Gastrocnemius medialis (tissue), 4 donors: Measurements from ENCODE around the gene MUC5B. TPM values are rescaled to one million over a fixed set of nuclear protein-coding genes. Genes with fewer than 3 reads are reported as not detected.

Source experiments
- ATAC-seq, 2 donors: fragments of 150-250 bp; one replicate each; pipeline ENCODE4 v1.9.1; 2016
- DNase-seq, 2 donors: peaks; one replicate each; pipeline ENCODE4 v3.0.0-alpha.2; 2019
- H3K27ac ChIP-seq, 4 donors: fragments of 200-600 bp; sonication (generic); 1 replicate in 1 of 4; 2 replicates in 3 of 4; pipeline ENCODE4 v1.5.1; 2016 to 2018; ENCODE audit warnings: mild to moderate bottlenecking in 2 of 4, moderate library complexity in 1 of 4
- H3K27me3 ChIP-seq, 3 donors: fragments of 200-600 bp; sonication (generic) in 2 of 3; 1 replicate in 1 of 3; 2 replicates in 2 of 3; pipeline versions ENCODE4 v1.5.1 to v1.6.0; 2016 to 2019; ENCODE audit warnings: mild to moderate bottlenecking in 1 of 3, moderate library complexity in 1 of 3
- H3K36me3 ChIP-seq, 2 donors: fragments of 200-600 bp; sonication (generic) in 1 of 2; one replicate each; pipeline ENCODE4 v1.5.1; 2017 to 2018
- H3K4me1 ChIP-seq, 2 donors: fragments of 200-600 bp; sonication (generic) in 1 of 2; one replicate each; pipeline ENCODE4 v1.5.1; 2016 to 2017; ENCODE audit warnings: mild to moderate bottlenecking in 2 of 2
- H3K4me3 ChIP-seq, 4 donors: fragments of 200-600 bp; sonication (generic) in 3 of 4; 1 replicate in 1 of 4; 2 replicates in 3 of 4; pipeline ENCODE4 v1.5.1; 2016 to 2019; ENCODE audit warnings: mild to moderate bottlenecking in 2 of 4
- H3K9me3 ChIP-seq, 3 donors: fragments of 200-600 bp; sonication (generic) in 2 of 3; 1 replicate in 1 of 3; 2 replicates in 2 of 3; pipeline ENCODE4 v1.5.1; 2016 to 2019
- CTCF ChIP-seq, 5 experiments: fragments of 450-650 bp in 3 of 5; fragments of 200-600 bp in 2 of 5; sonication (generic) in 2 of 5; IDR thresholded peaks in 4 of 5; conservative IDR thresholded peaks in 1 of 5; 1 replicate in 4 of 5; 2 replicates in 1 of 5; pipeline ENCODE4 v1.5.1; 2016 to 2019; ENCODE audit warnings: antibody characterized with exemption in 5 of 5, mild to moderate bottlenecking in 3 of 5, moderate library complexity in 3 of 5
- POLR2A ChIP-seq, 2 donors: fragments of 450-650 bp; IDR thresholded peaks; one replicate each; pipeline ENCODE4 v1.6.1; 2017; ENCODE audit warnings: antibody characterized with exemption in 2 of 2, mild to moderate bottlenecking in 2 of 2, moderate library complexity in 2 of 2
- in situ Hi-C, 4 donors: fragments of 200-750 bp; cut with MboI; loops; one replicate each; pipeline versions ENCODE4 v1.15.0 to v1.8.0; 2017; ENCODE audit warnings: low sequenced_read_pairs in 4 of 4
- intact Hi-C: fragments of 100-400 bp; cut with DNase I; formaldehyde crosslinking; loops from one replicate; pipeline ENCODE4 v1.15.1; 2023; ENCODE audit warnings: low total_unique reads
- total RNA-seq, 4 donors: library from RNA; depleted of rRNA; stranded (reverse); fragments of >200 nt; gene quantifications; one replicate each; pipeline versions ENCODE4 v1.1.0 to v1.2.3, GENCODE V29; 2016

MUC5B gene
- total RNA-seq, 4 donors from 2014 or later = 0.17 TPM; not detected in 3

GRCh38 chr11:1301220-1302000 is 78.5 kb downstream of the MUC5B start:
- peaks cover 0 to 3% of the 10 kb centered on the region in 2 donors for H3K36me3 ChIP-seq
- ATAC-seq = no peak
- TF ChIP-seq CTCF (IDR thresholded peaks at IDR 0.05 in 4 of 5, conservative IDR thresholded peaks at IDR 0.05 in 1 of 5) (no peak), POLR2A (IDR thresholded peaks at IDR 0.05) (no peak)
- intact Hi-C loops = no loop called here
- H3K27me3 ChIP-seq = no peaks in the 10 kb centered on the region
- H3K4me1 ChIP-seq = peaks cover 43 to 52% of the 10 kb centered on the region in 2 donors
- no peaks in the 10 kb centered on the region for H3K9me3 ChIP-seq
- H3K4me3 ChIP-seq = no peak overlapping the region
- in situ Hi-C loops = loop anchor here in 1 of 4 donors (25.0 kb wide), 1 partner anchor 211 kb away; no protein-coding TSS in a partner anchor
- peak overlapping the region in 2 of 4 donors; percentile 91 to 94 for H3K27ac ChIP-seq
- DNase-seq = no peak

- ATAC-seq = no peak
- H3K27me3 ChIP-seq = no peaks in the 10 kb centered on the region
- no peak overlapping the region for H3K27ac ChIP-seq
- peaks cover 0 to 3% of the 10 kb centered on the region in 2 donors for H3K36me3 ChIP-seq
- peaks cover 43 to 55% of the 10 kb centered on the region in 2 donors for H3K4me1 ChIP-seq
- DNase-seq = no peak
- no peak overlapping the region for H3K4me3 ChIP-seq
- no peaks in the 10 kb centered on the region for H3K9me3 ChIP-seq
- intact Hi-C loops = no loop called here
- TF ChIP-seq CTCF (IDR thresholded peaks at IDR 0.05 in 4 of 5, conservative IDR thresholded peaks at IDR 0.05 in 1 of 5) (no peak), POLR2A (IDR thresholded peaks at IDR 0.05) (no peak)
- in situ Hi-C loops = loop anchor here in 1 of 4 donors (25.0 kb wide), 1 partner anchor 210 kb away; no protein-coding TSS in a partner anchor
These were observed 79.2 kb downstream of the MUC5B start for GRCh38 chr11:1302041-1302460.

- H3K4me3 ChIP-seq = no peak overlapping the region
- H3K27me3 ChIP-seq = no peaks in the 10 kb centered on the region
- in situ Hi-C loops = loop anchor here in 1 of 4 donors (25.0 kb wide), 1 partner anchor 210 kb away; no protein-coding TSS in a partner anchor
- intact Hi-C loops = no loop called here
- H3K4me1 ChIP-seq = peaks cover 43 to 55% of the 10 kb centered on the region in 2 donors
- H3K9me3 ChIP-seq = no peaks in the 10 kb centered on the region
- H3K36me3 ChIP-seq = peaks cover 0 to 3% of the 10 kb centered on the region in 2 donors
- DNase-seq (no peak), ATAC-seq (no peak)
- H3K27ac ChIP-seq = peak overlapping the region in 1 of 4 donors; percentile 3
- TF ChIP-seq CTCF (IDR thresholded peaks at IDR 0.05 in 4 of 5, conservative IDR thresholded peaks at IDR 0.05 in 1 of 5) = no peak
- no peak for TF ChIP-seq POLR2A (IDR thresholded peaks at IDR 0.05)
These were observed 79.7 kb downstream of the MUC5B start for GRCh38 chr11:1302461-1303125.

GRCh38 chr11:1303126-1303821 is 80.4 kb downstream of the MUC5B start:
- no peaks in the 10 kb centered on the region for H3K27me3 ChIP-seq
- no peak for DNase-seq
- H3K27ac ChIP-seq = peak overlapping the region; percentile 10 to 61 (median 43)
- no peaks in the 10 kb centered on the region for H3K9me3 ChIP-seq
- in situ Hi-C loops = loop anchor here in 1 of 4 donors (25.0 kb wide), 1 partner anchor 209 kb away; no protein-coding TSS in a partner anchor
- ATAC-seq = no peak
- H3K36me3 ChIP-seq = peaks cover 0 to 3% of the 10 kb centered on the region in 2 donors
- peaks cover 43 to 57% of the 10 kb centered on the region in 2 donors for H3K4me1 ChIP-seq
- TF ChIP-seq CTCF (IDR thresholded peaks at IDR 0.05 in 4 of 5, conservative IDR thresholded peaks at IDR 0.05 in 1 of 5) (peak in 1 of 5 experiments; percentile 14), POLR2A (IDR thresholded peaks at IDR 0.05) (no peak)
- intact Hi-C loops = no loop called here
- H3K4me3 ChIP-seq = no peak overlapping the region
